Stimulated activated CD8-positive, alpha-beta memory T cell treated with anti-CD3 and anti-CD28 coated beads, Interleukin-7, amount 100 ng/mL, for 24 hours (primary cell): ENCODE results near the gene GNG3.
A peak's percentile ranks its signal among the peaks of the same experiment; 100 is the strongest.
"Not testable (repeated sequence)": the region's sequence is repeated elsewhere in the genome, so short reads cannot be mapped to it uniquely, and the experiment has no call there.

Experiments used
- DNase-seq: peaks from one replicate; pipeline ENCODE4 v3.0.0-alpha.2; 2020; ENCODE audit warnings: low read depth

GNG3 gene

DNA sequence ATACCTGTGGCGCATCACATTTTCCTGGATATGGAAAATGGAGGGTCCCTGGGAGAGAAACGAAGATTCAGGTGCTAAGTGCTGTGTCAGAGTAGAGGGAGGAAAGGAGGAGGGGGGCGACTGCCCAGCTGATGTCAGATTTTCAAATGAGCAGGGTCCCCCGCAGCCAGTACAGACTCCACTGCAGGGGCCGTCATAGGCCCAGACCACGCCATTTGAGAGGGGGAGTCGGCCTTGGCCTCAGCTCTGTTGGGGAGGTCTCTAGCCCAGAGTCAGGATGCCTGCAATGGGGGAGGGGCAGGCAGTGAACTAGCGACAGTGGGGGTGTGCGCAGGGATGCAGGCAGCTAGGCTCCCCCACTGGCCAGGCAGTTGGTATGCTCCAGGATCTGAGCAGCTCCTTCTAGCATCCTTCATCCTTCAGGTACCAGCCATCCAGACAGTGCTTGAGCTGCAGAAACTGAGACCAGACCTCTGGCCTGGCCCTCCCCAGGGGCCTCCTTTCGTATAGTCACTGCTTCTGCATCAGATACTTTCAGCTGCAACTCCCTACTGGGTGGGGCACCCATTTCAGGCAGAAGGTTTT, at the start of gene GNG3, which contains the start of gene BSCL2:
TSS of gene GNG3 (plus strand) at position 400 of the 585 bp plus-strand sequence. CDS start 620 bp downstream, outside the sequence.
TSS of gene BSCL2 (minus strand) at position 148 of the 585 bp plus-strand sequence. CDS start 229 bp downstream, outside the sequence.
- no peak for DNase-seq

DNA sequence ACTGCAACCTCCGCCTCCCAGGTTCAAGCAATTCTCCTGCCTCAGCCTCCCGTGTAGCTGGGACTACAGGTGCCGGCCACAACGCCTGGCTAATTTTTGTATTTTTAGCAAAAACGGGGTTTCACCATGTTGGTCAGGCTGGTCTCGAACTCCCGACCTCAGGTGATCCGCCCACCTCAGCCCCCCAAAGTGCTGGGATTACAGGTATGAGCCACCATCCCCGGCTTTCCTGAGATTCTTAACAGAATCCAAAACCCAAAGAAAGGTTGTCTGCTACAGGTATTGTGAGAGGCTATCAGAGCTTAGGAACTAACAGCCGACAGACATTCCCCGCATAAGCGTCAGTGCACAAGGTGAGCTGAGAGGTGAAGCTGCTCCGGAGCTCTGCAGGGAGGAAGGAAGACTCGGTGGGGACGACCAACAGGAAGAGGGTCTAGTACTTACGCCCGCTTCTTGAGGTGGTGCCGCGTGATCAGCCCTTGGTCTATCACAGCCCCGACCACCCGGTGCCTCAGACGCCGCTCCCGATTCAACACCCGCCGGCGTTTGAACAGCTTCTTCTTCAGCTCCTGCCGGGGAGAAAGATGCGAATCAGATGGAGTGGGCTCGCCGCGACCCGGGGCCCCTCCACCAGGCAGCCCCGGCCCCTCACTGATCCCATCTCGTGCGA, 42.9 kb upstream of the GNG3 start:
- no peak for DNase-seq

DNA sequence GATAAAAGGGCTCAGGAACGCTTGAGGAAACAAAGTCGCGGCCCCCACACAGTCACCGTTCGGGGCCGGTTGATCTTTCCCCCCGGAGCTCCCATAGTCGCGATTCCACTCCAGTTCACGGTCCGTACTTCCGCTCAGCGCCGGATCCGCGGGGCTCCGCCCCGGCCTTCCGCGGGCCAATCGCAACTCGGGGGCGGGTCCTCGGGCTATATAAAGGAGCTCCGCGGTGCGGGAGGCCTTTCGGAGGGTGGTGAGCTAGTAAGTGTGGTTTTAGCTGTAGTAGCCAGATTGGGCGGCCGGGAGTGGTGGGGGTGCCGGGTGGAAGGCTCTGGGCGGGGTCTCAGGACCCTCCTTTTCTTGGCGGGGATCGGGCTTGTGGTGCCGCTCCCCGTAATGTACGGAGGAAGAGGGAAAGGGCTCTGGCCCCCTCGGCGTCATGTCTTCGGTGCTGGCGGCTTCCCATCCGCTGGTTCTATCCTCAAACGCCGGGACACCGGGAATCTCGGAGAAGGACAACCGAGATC, 42.3 kb upstream of the GNG3 start, which contains the start of the genes C11orf98 and CSKMT:
TSS of gene C11orf98 (minus strand) at position 136 of the 524 bp plus-strand sequence. CDS start at position 95, 41 bp downstream.
TSS of gene CSKMT (plus strand) at position 238 of the 524 bp plus-strand sequence. CDS start 568 bp downstream, outside the sequence.
- peak; percentile 96 for DNase-seq

DNA sequence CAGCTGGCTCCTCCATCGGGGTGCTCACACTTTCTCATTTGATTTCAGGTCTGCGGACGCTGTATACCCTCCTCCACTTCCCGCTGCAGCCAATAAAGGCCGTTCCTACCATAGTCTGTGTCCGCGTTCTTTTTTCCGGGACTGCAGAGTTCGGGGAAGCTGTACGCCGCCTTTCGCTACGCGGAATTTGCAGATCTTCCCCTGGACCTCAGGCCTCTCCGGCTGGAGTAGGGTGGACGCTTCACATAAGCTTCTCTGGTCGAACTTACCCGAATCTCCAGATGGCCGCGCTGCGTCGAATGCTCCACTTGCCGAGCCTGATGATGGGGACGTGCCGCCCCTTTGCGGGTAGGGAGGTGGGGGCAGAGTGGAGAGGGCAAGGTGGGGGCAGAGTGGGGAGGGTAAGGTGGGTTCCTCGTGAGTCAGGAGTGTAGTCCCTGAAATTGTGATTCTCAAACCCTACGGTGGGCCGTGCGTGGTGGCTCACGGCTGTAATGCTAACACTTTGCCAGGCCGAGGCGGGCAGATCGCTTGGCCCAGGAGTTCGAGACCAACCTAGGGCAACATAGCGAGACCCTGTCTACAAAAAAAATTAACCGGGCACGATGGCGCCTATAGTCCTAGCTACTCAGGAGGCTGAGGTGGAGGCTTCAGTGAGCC, 41.7 kb upstream of the GNG3 start:
- DNase-seq = peak; percentile 46

DNA sequence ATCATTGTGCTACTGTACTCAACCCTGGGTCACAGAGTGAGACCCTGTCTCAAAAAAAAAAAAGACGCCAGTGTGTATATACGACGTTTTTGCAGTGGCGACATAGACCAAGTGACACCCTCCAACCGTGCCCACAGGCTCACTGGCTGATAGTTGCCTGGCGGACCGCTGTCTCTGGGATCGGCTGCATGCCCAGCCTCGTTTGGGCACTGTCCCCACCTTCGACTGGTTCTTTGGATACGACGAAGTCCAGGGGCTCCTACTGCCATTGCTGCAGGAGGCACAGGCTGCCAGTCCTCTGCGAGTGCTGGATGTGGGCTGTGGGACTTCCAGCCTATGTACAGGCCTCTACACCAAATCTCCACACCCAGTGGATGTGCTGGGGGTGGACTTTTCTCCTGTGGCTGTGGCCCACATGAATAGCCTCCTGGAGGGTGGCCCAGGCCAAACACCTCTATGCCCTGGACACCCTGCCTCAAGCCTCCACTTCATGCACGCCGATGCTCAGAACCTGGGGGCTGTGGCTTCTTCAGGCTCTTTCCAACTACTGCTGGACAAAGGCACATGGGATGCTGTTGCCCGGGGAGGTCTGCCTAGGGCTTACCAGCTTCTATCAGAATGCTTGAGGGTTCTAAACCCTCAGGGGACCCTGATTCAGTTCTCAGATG, 41.1 kb upstream of the GNG3 start:
- DNase-seq = no peak

DNA sequence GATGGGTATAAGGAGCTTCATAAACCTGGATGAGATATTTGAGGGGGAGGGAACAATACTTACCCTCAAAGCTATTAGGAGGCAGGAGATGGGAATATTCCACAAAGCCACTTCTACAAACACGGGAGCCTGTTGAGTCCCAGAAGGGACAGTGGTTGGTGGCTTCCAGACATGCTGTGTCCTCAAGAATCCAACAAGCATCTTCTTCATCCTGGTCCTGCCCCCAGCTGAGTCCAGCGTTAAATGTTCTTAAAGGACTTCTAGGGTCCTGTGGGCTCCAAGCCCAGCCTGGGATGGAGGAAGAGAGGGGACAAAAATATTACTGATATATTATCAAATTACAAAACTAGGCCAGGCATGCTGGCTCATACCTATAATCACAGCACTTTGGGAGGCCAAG, 40.0 kb upstream of the GNG3 start:
- DNase-seq = no peak

DNA sequence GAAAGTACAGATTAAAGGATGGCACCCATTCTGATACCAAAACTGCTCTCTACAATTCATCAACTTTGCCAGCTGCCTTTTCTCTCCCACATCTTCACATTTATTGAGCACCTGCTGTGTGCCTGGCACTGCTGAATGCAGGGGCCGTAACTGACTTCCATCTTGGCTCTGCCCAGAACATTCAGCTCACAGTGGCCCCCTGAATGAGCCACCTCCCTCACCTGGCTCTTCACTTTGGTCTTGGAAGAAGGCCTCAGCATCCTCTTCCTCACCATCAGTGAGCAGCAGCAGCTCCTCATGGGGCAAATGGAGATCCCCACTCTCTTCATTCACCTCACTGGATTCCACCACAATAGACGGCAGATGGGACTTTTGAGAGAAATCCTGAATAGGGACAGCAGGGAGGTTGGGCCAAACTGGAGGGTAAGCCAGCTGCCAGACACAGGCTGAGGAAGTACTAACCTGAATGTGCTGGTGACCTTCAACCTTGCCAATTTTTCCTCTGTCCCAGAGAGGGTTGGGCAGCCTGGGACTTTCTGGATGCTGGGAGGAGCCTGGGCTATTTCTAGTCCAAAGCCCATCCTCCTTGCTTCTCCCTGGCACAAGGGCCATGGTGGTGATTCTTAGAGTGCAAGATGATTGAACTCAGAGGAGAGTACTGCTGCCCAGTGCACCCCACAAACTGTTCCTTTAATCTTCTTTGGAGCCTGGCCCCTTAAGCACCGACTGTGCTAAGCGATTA, 37.9 kb upstream of the GNG3 start:
- no peak for DNase-seq

DNA sequence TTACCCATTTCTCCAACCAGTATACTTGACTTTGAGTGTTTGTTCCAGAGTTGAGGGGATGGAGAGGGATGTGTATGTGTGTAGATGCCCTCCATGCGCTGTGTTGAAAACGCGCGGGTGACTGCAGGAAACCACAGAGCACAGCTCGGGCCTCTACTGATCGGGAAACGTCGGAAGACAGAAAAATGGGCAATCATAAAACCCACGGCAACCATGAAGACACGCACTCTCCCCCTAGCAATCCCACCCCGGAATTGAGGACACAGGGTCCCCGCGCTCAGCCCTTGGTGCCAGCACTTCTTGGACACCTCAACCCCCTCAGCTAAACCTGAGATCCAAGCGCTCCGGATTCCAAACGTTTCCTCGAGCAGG, 36.3 kb upstream of the GNG3 start:
- DNase-seq = no peak

DNA sequence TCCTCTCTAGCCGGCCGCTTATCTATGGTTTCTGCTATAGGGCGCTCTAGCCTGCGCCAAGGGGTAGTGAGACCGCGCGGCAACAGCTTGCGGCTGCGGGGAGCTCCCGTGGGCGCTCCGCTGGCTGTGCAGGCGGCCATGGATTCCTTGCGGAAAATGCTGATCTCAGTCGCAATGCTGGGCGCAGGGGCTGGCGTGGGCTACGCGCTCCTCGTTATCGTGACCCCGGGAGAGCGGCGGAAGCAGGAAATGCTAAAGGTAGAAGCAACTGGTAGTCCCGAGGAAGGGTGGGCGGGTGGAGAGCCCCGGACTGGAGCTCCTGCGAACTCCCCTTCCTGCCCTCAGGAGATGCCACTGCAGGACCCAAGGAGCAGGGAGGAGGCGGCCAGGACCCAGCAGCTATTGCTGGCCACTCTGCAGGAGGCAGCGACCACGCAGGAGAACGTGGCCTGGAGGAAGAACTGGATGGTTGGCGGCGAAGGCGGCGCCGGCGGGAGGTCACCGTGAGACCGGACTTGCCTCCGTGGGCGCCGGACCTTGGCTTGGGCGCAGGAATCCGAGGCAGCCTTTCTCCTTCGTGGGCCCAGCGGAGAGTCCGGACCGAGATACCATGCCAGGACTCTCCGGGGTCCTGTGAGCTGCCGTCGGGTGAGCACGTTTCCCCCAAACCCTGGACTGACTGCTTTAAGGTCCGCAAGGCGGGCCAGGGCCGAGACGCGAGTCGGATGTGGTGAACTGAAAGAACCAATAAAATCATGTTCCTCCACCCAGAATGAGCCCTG, 35.7 kb upstream of the GNG3 start, which contains the start of the genes LBHD1 and UQCC3:
TSS of gene LBHD1 (minus strand) at position 660 of the 782 bp plus-strand sequence. CDS start 2,236 bp downstream, outside the sequence.
TSS of gene UQCC3 (plus strand) at position 66 of the 782 bp plus-strand sequence. CDS start at position 139, 73 bp downstream.
- peak; percentile 72 for DNase-seq

DNA sequence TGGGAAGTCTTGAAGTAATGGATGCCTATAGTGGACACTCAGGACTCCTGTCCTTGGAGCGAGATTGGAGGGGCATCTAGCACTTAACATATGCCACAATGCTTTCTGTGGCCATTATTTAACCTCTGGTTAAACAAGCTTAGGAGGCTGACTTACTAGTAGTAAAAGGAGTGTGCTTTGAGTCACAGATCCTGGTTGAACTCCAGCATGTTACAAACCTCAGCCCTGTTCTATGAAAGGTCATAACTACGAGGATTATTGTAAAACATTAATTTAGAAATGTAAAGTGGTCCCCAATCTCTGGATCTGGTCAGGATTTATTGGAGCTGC, 34.3 kb upstream of the GNG3 start:
- DNase-seq = no peak

DNA sequence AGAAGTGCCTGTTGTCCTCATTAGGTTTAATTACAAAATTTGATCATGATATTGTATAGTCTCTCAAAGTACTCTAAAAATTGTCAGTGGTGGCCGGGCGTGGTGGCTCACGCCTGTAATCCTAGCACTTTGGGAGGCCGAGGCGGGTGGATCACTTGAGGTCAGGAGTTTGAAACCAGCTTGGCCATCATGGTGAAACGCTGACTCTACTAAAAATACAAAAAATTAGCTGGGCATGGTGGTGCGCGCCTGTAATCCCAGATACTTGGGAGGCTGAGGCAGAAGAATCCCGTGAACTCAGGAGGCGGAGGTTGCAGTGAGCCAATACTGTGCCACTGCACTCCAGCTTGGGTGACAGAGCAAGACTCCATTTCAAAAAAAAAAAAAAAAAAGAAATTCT, 32.1 kb upstream of the GNG3 start:
- DNase-seq = not testable (repeated sequence)

DNA sequence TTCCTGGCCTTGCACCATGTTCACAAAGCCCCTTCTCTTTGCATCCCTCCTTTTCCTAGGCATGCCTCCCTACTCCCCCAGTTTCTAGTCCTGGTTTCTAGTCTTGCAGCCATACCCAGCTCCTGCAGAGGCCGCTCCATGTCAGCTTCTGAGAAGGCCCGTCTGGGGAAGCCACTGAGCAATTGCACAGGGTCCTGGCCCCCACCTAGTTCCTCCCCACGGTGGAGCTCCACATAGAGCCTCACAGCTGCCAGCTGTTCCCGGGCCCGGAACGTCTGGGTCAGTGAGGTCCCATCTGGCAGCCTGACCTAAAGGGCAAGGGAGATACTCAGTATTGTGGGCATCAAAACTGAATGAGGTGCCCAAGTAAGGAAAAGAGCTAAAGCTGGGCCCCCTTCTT, 30.8 kb upstream of the GNG3 start:
- no peak for DNase-seq

DNA sequence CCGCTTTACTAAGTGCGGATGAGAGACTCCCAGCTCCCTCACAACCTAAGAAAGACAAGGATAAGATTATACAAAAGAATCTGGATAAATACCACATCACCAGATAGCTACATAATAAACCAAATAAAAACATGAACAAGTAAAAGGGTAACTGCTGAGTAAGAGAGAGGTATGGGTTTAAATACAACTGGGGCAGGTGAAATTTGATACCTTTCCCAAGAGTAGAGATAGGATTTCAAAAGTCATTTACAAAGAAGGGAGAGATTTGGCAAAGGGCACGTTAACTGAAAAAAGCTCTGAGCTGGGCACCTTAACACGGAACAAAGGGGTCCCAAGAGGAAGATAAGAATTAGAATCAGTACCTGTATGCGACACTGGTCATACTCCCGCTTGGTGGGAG, 30.3 kb upstream of the GNG3 start:
- no peak for DNase-seq

DNA sequence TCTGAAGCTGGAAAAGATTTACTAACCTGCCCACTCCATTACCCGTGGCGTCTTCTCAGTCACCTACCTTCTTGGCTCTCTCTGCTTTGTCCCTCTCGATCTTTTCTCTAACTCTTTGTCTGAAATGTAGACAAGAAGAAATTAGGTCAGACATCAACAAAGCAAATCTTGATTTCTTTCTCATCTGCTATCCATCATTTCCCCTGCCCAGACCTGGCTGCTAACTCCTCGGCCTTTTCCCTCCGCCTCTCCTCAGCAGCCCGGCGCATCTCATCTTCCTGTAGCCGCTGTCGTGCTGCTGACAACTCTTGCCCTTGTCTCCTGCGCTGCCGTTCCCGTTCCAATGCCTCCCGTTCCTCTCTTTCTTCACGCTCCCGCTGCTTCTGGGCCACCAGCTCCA, 29.8 kb upstream of the GNG3 start:
- DNase-seq = no peak

DNA sequence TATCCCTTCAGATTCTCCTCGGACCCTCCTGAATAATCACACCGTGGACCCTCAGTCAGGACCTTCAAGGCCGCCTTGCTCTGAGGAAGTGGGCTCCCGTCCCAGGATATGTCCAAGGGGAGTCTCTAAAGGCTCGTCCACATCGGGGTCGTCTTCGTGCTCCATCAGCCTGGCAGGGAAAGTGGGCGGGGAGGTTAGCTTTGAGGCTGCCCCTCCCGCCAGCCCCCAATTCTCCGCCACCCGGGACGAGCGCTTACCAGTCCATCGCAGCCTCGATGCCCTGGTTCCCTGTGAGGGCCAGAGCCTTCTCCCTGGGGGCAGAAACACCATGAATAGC, 29.1 kb upstream of the GNG3 start:
- DNase-seq = no peak

DNA sequence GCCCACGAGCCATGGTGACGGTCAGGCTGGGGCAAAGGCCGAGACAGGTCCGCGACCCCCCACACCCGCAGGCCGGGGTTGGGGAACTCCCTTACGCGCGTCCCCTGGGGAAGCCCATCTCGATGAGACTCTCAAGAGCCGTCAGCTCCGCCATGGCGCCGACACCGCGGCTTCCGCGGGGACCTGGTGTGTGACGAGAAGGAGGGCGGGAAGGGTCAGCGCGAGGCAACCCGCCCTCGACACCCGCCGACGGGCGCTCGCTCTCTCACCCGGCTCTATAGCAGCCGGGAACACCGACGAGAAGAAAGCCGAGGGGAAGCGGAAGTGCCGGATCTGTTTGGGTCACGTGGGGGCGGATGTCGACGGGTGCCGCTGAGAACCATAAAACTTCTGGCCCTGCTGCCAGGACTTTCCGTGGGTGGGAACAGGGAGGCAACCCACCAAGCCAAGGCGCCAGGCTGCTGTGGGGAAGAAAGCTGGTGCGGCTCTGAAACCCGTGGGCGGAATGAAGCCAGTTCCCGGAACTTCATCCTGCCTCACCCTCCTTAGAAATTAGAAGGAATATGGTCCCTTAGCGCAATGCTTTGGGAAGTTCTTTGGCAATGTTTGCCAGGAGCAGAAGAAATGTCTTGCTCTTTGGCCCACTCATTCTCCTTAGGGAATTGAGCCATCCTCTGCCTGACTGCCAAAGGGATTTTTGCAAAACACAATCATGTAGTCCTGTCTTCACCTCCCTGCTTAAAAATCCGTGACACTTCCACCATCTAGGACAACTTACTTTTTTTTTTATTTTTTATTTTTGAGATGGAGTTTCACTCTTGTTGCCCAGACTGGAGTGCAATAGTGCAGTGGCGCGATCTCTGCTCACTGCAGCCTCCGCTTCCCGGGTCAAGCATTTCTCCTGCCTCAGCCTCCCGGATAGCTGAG, 28.4 kb upstream of the GNG3 start, which contains the start of gene UBXN1:
TSS of gene UBXN1 (minus strand) at position 304 of the 927 bp plus-strand sequence. CDS start at position 154, 150 bp downstream.
- peak; percentile 81 for DNase-seq

DNA sequence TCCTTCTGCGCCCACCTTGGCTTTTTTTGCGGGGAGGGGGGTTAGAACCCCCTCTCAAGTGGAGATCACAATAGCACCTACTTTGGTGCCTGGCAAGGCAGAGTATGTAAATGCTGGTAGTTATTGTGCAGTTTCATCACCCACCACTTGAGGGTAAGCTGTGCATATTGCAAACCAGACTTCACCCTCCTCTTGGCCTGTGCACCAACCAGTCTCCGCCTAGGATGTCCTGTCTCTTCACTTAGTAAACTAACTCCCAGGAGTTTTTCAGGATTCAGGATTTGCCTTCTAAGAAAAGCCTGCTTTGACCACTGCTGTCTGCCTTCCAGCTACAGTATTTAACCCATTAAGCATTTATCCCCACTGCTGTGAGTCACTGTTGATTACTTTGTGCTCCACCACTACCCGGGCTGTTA, 26.6 kb upstream of the GNG3 start:
- no peak for DNase-seq

DNA sequence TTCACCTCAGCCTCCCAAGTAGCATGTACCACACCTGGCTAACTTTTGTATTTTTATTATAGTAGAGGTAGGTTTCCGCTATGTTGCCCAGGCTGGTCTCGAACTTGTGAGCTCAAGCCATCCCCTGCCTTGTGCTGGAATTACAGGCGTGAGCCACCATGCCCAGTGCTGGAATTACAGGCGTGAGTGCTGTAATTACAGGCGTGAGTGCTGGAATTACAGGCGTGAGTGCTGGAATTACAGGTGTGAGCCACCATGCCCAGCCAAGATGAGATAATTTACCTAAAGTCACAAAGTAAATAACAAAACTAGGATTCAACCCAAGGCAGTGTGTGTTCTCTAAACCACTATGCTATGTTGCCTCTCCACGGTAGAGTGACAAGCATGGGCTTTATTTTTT, 25.0 kb upstream of the GNG3 start:
- no peak for DNase-seq
